GM13976 (cell line): ENCODE data around the gene ADCY6.

ENCODE experiments used
- DNase-seq: peaks from one replicate; pipeline ENCODE4 v3.0.0; 2012; ENCODE audit warnings: low spot score
- CTCF ChIP-seq: IDR thresholded peaks from 2 replicates; pipeline ENCODE4 v1.5.1; 2012; ENCODE audit warnings: borderline replicate concordance, mild to moderate bottlenecking; ENCODE audit not compliant: insufficient read depth; ENCODE audit errors: extremely low read depth, missing control alignments, control extremely low read depth
- in situ Hi-C: fragments of 300-500 bp; cut with MboI; formaldehyde crosslinking; loops from one replicate; pipeline ENCODE4 v1.12.0; 2022; ENCODE audit warnings: low sequenced_read_pairs, mixed read lengths, inconsistent platforms; ENCODE audit not compliant: unreplicated experiment

ADCY6 gene

GRCh38 chr12:48810903-48811431, 22.1 kb upstream of the ADCY6 start:
- in situ Hi-C loops: no loop called here

GRCh38 chr12:48807981-48808380, 19.1 kb upstream of the ADCY6 start:
- DNase-seq: no peak
- in situ Hi-C loops: no loop called here
- no peak for TF ChIP-seq CTCF

More at GRCh38 chr12:48810903-48811431, 22.1 kb upstream of the ADCY6 start:
- DNase-seq: no peak
- TF ChIP-seq CTCF: no peak

GRCh38 chr12:48803675-48804074, 14.8 kb upstream of the ADCY6 start:
- DNase-seq: no peak
- TF ChIP-seq CTCF: no peak
- in situ Hi-C loops: no loop called here

GRCh38 chr12:48800971-48801370, 12.1 kb upstream of the ADCY6 start:
- no peak for DNase-seq
- TF ChIP-seq CTCF: no peak
- in situ Hi-C loops: no loop called here

GRCh38 chr12:48800457-48800856, 11.6 kb upstream of the ADCY6 start:
- TF ChIP-seq CTCF: no peak
- in situ Hi-C loops: no loop called here
- no peak for DNase-seq

- no peak for TF ChIP-seq CTCF
- no peak for DNase-seq
- in situ Hi-C loops: loop anchor here (5.0 kb wide), 1 partner anchor 45 kb away; no protein-coding TSS in a partner anchor
These were observed 8.1 kb upstream of the ADCY6 start for GRCh38 chr12:48796976-48797375.
